GM23248 (cell line): Measurements from ENCODE around the gene SETBP1. TPM values are rescaled to one million over a fixed set of nuclear protein-coding genes. Genes with fewer than 3 reads are reported as not detected.

Experiments
- DNase-seq: peaks from one replicate; pipeline ENCODE4 v3.0.0-alpha.2; 2015
- H2AFZ ChIP-seq: fragments of 200-600 bp; sonication (generic); 2 replicates; pipeline ENCODE4 v1.6.1; 2016; ENCODE audit warnings: antibody characterized with exemption
- H3F3A ChIP-seq: fragments of 200-600 bp; sonication (generic); 2 replicates; pipeline ENCODE4 v1.6.1; 2016; ENCODE audit warnings: mild to moderate bottlenecking, antibody characterized with exemption, mixed run types; ENCODE audit not compliant: insufficient read depth
- H3K27ac ChIP-seq: fragments of 200-600 bp; sonication (generic); 2 replicates; pipeline ENCODE4 v1.5.1; 2016; ENCODE audit warnings: mild to moderate bottlenecking
- H3K27me3 ChIP-seq: fragments of 200-600 bp; sonication (generic); replicated peaks from 2 replicates; pipeline ENCODE4 v1.6.1; 2016; ENCODE audit warnings: mild to moderate bottlenecking; ENCODE audit not compliant: insufficient read depth
- H3K36me3 ChIP-seq: fragments of 200-600 bp; sonication (generic); 2 replicates; pipeline ENCODE4 v1.6.1; 2016; ENCODE audit warnings: low read depth, mild to moderate bottlenecking
- H3K4me1 ChIP-seq: fragments of 200-600 bp; sonication (generic); 2 replicates; pipeline ENCODE4 v1.6.1; 2016; ENCODE audit warnings: mild to moderate bottlenecking; ENCODE audit not compliant: insufficient read depth
- H3K4me2 ChIP-seq: fragments of 200-600 bp; sonication (generic); one replicate; pipeline ENCODE4 v1.6.1; 2016; ENCODE audit warnings: mild to moderate bottlenecking; ENCODE audit not compliant: unreplicated experiment
- H3K4me3 ChIP-seq: fragments of 200-600 bp; sonication (generic); 2 replicates; pipeline ENCODE4 v1.5.1; 2016; ENCODE audit warnings: mild to moderate bottlenecking
- H3K79me2 ChIP-seq: fragments of 200-600 bp; sonication (generic); 2 replicates; pipeline ENCODE4 v1.6.1; 2016; ENCODE audit warnings: mild to moderate bottlenecking; ENCODE audit not compliant: insufficient read depth
- H3K9ac ChIP-seq: fragments of 200-600 bp; sonication (generic); 2 replicates; pipeline ENCODE4 v1.6.1; 2016; ENCODE audit warnings: mild to moderate bottlenecking
- H3K9me2 ChIP-seq: fragments of 200-600 bp; sonication (generic); 2 replicates; pipeline ENCODE4 v1.6.1; 2016; ENCODE audit warnings: mixed run types, mild to moderate bottlenecking, moderate library complexity; ENCODE audit not compliant: insufficient read depth
- H3K9me3 ChIP-seq: fragments of 200-600 bp; sonication (generic); one replicate; pipeline ENCODE4 v1.6.1; 2017; ENCODE audit warnings: low read depth
- H4K20me1 ChIP-seq: fragments of 200-600 bp; sonication (generic); 2 replicates; pipeline ENCODE4 v1.6.0; 2016; ENCODE audit not compliant: insufficient read depth
- EZH2 ChIP-seq: fragments of 200-600 bp; sonication (generic); IDR thresholded peaks from 2 replicates; pipeline ENCODE4 v1.6.1; 2018; ENCODE audit warnings: antibody characterized with exemption, mild to moderate bottlenecking; ENCODE audit not compliant: insufficient read depth, poor library complexity, severe bottlenecking
- EZH2phosphoT487 ChIP-seq: fragments of 200-600 bp; sonication (generic); IDR thresholded peaks from 2 replicates; pipeline ENCODE4 v1.6.1; 2018; ENCODE audit warnings: antibody characterized with exemption, moderate library complexity, mild to moderate bottlenecking, low read depth; ENCODE audit not compliant: insufficient read depth
- WGBS, 2 experiments: methylation state at CpG; one replicate each; pipeline ENCODE4 v1.1.6; 2015 to 2017; ENCODE audit warnings: low lambda C conversion rate in 2 of 2, low coverage in 1 of 2; ENCODE audit errors: missing lambda C conversion rate in 2 of 2; 5-methylcytosine and 5-hydroxymethylcytosine counted together
- in situ Hi-C: fragments of 300-500 bp; cut with MboI; formaldehyde crosslinking; loops from 2 replicates; pipeline ENCODE4 v1.15.0; 2020
- polyA plus RNA-seq: library from polyadenylated mRNA; unstranded; fragments of >200 nt; fragmentation: Nextera tagmentation; extraction: Ambion mirVana; gene quantifications from 2 replicates; pipeline ENCODE4 v1.2.1, GENCODE V29; 2016
- total RNA-seq: library from RNA; depleted of rRNA; stranded (reverse); fragments of >200 nt; shearing (Covaris generic); gene quantifications from 2 replicates; pipeline ENCODE4 v1.2.3, GENCODE V29; 2014

SETBP1 gene
- total and polyA plus RNA-seq, 2 experiments from 2014 or later: 1.3 to 4.1 TPM

DNA sequence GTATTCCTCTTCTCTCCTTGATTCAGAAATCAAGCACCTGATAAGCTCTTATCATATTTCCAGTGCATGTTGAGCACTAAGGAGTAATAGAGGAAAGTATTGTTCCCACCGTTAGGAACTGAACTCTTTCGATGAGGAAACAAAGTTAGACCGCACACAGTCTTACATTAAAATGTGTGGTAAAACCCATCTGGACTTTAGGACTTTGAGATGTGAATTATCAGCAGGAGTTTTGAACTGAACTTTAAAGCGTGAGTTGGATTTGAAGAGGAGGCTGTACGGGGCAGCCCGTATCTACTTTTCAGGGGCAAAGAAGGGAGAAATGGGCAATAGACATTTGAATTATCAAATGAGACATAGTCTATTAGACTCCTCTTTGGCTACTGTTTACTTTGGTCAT lies 134.4 kb downstream of the SETBP1 start:
- TF ChIP-seq EZH2phosphoT487: no peak
- TF ChIP-seq EZH2: no peak
- H3K9me3 ChIP-seq: no peaks in the 10 kb centered on the region
- no peak overlapping the region for H3K27ac ChIP-seq
- no peaks in the 10 kb centered on the region for H4K20me1 ChIP-seq
- H3K4me3 ChIP-seq: no peak overlapping the region
- H3K36me3 ChIP-seq: no peaks in the 10 kb centered on the region
- H3K4me1 ChIP-seq: no peaks in the 10 kb centered on the region
- H3K79me2 ChIP-seq: no peaks in the 10 kb centered on the region
- in situ Hi-C loops: no loop called here
- no peak overlapping the region for H3K9ac ChIP-seq
- no peaks in the 10 kb centered on the region for H3K27me3 ChIP-seq
- no peaks in the 10 kb centered on the region for H3K9me2 ChIP-seq
- no peak overlapping the region for H2AFZ ChIP-seq
- no peak for DNase-seq
- no peaks in the 10 kb centered on the region for H3F3A ChIP-seq
- 91 to 95% methylated on average over 6 of the region's 6 CpGs for WGBS, 2 experiments
- no peak overlapping the region for H3K4me2 ChIP-seq

DNA sequence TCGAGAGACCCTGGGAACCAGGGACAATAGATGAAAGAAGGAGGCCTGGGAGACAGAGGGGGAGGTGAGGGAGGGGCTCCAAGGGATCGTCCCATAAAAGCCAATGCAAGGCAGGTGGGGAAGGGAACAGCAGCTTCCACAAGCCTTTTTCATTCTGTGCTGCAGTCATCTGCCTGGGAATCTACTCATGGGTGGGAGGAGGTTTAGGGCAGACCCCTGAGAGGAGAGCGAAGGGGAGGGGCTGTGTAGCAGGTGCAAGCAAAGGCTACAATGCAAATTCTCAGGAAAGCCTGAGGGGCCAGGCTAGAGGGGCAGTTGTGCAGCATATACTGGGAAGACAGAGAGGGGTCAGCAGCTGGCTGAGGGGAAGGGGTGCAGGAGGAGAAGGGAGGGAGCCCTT lies 135.4 kb downstream of the SETBP1 start:
- no peaks in the 10 kb centered on the region for H3K9me3 ChIP-seq
- no peak overlapping the region for H3K27ac ChIP-seq
- H3K36me3 ChIP-seq: no peaks in the 10 kb centered on the region
- H3K79me2 ChIP-seq: no peaks in the 10 kb centered on the region
- no peak for TF ChIP-seq EZH2
- no peak for TF ChIP-seq EZH2phosphoT487
- 83 to 87% methylated on average over 3 of the region's 3 CpGs for WGBS, 2 experiments
- no peak overlapping the region for H3K9ac ChIP-seq
- H2AFZ ChIP-seq: no peak overlapping the region
- no peaks in the 10 kb centered on the region for H3K27me3 ChIP-seq
- no peaks in the 10 kb centered on the region for H3K4me1 ChIP-seq
- H3K4me2 ChIP-seq: no peak overlapping the region
- no peaks in the 10 kb centered on the region for H4K20me1 ChIP-seq
- no peaks in the 10 kb centered on the region for H3F3A ChIP-seq
- DNase-seq: no peak
- H3K9me2 ChIP-seq: no peaks in the 10 kb centered on the region
- in situ Hi-C loops: no loop called here
- no peak overlapping the region for H3K4me3 ChIP-seq

DNA sequence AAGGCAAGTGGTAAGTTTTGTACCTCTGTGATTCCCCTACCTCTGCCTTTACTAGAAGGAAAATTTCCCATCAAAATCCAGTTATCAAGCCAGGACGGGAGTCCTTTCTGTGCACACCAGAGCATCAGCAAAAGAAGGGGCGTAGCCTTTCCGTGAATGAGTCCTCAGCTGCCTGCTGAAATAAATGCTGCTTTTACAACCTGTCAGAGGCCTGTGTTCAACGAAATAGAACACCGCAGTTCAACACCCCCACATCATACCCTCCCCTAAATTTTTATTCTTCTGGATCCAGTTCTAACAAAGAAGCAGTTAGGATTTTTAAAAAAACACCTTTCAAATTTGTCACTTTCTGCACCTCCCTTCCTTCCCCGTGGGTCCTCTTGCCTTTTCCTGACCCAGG lies 135.8 kb downstream of the SETBP1 start:
- H3K27me3 ChIP-seq: no peaks in the 10 kb centered on the region
- no peaks in the 10 kb centered on the region for H3K36me3 ChIP-seq
- no peak overlapping the region for H3K4me3 ChIP-seq
- H2AFZ ChIP-seq: no peak overlapping the region
- WGBS, 2 experiments: 93 to 95% methylated on average over 6 of the region's 6 CpGs
- no peak overlapping the region for H3K4me2 ChIP-seq
- H4K20me1 ChIP-seq: no peaks in the 10 kb centered on the region
- TF ChIP-seq EZH2phosphoT487: no peak
- no peak for TF ChIP-seq EZH2
- H3K9me2 ChIP-seq: no peaks in the 10 kb centered on the region
- no peaks in the 10 kb centered on the region for H3F3A ChIP-seq
- in situ Hi-C loops: no loop called here
- no peaks in the 10 kb centered on the region for H3K4me1 ChIP-seq
- no peaks in the 10 kb centered on the region for H3K9me3 ChIP-seq
- H3K27ac ChIP-seq: no peak overlapping the region
- no peaks in the 10 kb centered on the region for H3K79me2 ChIP-seq
- DNase-seq: no peak
- no peak overlapping the region for H3K9ac ChIP-seq

DNA sequence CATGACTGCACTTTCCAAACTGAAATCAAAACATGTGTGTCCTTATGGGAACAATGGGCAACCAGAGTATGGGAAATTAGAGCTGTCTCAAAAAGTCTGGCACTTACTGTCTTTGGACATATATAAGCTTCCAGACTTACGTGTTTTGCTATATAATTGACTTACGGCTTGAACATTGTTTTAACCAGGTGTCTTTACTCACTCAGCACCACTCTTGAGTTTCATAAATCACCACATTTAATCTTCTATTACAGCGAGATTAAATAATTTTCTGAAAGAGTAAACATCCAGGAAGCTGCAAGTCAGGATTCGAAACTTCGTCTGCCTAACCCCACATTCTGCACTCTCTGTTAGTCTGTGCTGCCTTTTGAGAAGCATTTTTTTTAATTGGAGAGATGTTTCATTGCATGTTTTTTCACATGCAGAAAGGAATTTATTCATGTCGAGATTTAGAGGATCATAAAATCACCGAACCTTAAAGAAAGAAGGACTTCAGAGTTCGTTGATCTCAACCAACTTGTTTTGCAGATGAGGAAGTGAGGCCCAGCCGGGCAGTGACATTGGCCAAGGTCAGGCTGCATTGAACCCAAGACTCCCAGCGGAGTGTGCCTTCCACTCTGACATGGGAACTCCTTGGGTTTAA lies 137.3 kb downstream of the SETBP1 start:
- Histone ChIP-seq H4K20me1 (no peaks in the 10 kb centered on the region), H3K9me2 (no peaks in the 10 kb centered on the region), H3K36me3 (no peaks in the 10 kb centered on the region), H3K27ac (no peak overlapping the region), H3K9ac (no peak overlapping the region), H3K27me3 (no peaks in the 10 kb centered on the region), H2AFZ (no peak overlapping the region), H3K9me3 (no peaks in the 10 kb centered on the region), H3F3A (0 out of 2 replicates have a peak, but pooled peaks cover 4% of the 10 kb centered on the region), H3K4me2 (no peak overlapping the region), H3K79me2 (no peaks in the 10 kb centered on the region), H3K4me3 (no peak overlapping the region), H3K4me1 (0 out of 2 replicates have a peak, but pooled peaks cover under 1% of the 10 kb centered on the region)
- DNase-seq: no peak
- TF ChIP-seq EZH2 (no peak), EZH2phosphoT487 (no peak)
- in situ Hi-C loops: no loop called here
- WGBS, 2 experiments: 93 to 94% methylated on average over 10 of the region's 10 CpGs
